ENCODE data around the gene F7.

The F7 gene

DNA sequence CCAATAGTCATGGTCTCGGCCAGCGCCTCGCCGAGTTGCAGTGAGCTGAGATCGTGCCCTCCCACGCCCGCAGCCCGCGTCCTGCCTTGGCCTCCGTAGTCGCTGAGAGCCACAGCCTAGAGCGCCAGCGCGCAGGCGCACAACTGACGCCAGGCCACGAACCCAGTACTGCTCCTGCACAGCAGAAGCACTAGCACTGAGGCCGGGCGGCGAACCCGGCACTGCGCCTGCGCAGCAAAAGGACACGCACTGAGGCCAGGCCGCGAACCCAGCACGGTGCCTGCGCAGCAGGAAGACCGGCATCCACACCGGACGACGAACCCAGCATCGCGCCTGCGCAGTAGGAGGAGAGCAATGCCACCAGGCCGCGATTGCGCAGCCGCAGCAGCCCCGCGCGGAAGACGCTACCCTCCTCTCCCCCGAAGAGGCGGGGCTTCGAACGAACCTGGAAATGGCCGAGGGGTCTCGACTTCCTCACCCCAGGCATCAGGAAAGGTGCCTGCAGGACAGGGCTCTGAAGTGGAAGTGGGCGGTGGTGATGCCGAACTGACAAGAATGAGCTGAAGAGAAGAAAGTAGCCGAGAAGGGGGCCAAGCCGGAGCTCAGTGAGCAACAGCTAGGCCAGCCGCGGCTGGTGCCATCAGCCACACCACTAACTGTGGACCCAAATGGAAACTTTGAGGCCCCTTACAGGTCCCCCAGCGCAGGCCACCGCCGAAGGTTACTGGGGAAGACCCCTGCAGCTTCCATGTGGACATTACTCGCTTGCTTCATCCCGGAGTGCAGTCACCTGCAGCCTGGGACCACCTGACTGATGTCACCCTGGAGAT lies 24.5 kb downstream of the F7 start:
- Histone ChIP-seq H3K9me3 (ENCODE audit: control insufficient read depth, insufficient read depth, low read depth, low read length) (no peaks in the 10 kb centered on the region), H3K4me3 (ENCODE audit: low read depth, low read length) (no peak overlapping the region), H3K4me1 (ENCODE audit: control insufficient read depth, insufficient read depth, low read length) (no peaks in the 10 kb centered on the region), H3K27ac (ENCODE audit: extremely low read depth, low read depth, low read length) (no peak overlapping the region), H3K36me3 (ENCODE audit: control insufficient read depth in 2 of 2, insufficient read depth in 1 of 2, low read length in 2 of 2) (no peaks in the 10 kb centered on the region)
- POLR2A ChIA-PET, result no interaction called here
- no peak for TF ChIP-seq ZNF621 (tag by site-specific recombination; IDR thresholded peaks at IDR 0.05)
- no peak for TF ChIP-seq FEZF1 (tag by site-specific recombination; IDR thresholded peaks at IDR 0.05)
- no peak for TF ChIP-seq ZNF704 (tag by site-specific recombination; IDR thresholded peaks at IDR 0.05)
- no peak for TF ChIP-seq ZNF114 (tag by site-specific recombination; IDR thresholded peaks at IDR 0.05)
- TF ChIP-seq, protein P1, sequence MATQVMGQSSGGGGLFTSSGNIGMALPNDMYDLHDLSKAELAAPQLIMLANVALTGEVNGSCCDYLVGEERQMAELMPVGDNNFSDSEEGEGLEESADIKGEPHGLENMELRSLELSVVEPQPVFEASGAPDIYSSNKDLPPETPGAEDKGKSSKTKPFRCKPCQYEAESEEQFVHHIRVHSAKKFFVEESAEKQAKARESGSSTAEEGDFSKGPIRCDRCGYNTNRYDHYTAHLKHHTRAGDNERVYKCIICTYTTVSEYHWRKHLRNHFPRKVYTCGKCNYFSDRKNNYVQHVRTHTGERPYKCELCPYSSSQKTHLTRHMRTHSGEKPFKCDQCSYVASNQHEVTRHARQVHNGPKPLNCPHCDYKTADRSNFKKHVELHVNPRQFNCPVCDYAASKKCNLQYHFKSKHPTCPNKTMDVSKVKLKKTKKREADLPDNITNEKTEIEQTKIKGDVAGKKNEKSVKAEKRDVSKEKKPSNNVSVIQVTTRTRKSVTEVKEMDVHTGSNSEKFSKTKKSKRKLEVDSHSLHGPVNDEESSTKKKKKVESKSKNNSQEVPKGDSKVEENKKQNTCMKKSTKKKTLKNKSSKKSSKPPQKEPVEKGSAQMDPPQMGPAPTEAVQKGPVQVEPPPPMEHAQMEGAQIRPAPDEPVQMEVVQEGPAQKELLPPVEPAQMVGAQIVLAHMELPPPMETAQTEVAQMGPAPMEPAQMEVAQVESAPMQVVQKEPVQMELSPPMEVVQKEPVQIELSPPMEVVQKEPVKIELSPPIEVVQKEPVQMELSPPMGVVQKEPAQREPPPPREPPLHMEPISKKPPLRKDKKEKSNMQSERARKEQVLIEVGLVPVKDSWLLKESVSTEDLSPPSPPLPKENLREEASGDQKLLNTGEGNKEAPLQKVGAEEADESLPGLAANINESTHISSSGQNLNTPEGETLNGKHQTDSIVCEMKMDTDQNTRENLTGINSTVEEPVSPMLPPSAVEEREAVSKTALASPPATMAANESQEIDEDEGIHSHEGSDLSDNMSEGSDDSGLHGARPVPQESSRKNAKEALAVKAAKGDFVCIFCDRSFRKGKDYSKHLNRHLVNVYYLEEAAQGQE (tag by site-specific recombination; IDR thresholded peaks at IDR 0.05), result no peak
- TF ChIP-seq ZNF501 (tag by site-specific recombination; IDR thresholded peaks at IDR 0.05), result no peak
- TF ChIP-seq ZNF660 (tag by site-specific recombination; IDR thresholded peaks at IDR 0.05), result no peak
- TF ChIP-seq ZNF571 (tag by site-specific recombination; IDR thresholded peaks at IDR 0.05), result no peak
- TF ChIP-seq ZBTB20 (tag by site-specific recombination; IDR thresholded peaks at IDR 0.05), result no peak
- TF ChIP-seq ZNF521 (tag by site-specific recombination; IDR thresholded peaks at IDR 0.05), result no peak
- TF ChIP-seq ZNF792 (tag by site-specific recombination; IDR thresholded peaks at IDR 0.05), result no peak
- TF ChIP-seq ZNF514 (tag by site-specific recombination; IDR thresholded peaks at IDR 0.05), result no peak
- TF ChIP-seq ZNF530 (tag by site-specific recombination; IDR thresholded peaks at IDR 0.05; ENCODE audit: low read depth), result no peak
- CTCF ChIA-PET, result no interaction called here

GRCh38 chr13:113135281-113135760 lies 29.7 kb downstream of the F7 start:
- POLR2A ChIA-PET, result no interaction called here
- no peaks in the 10 kb centered on the region for H3K9me3 ChIP-seq (ENCODE audit: control insufficient read depth, insufficient read depth, low read depth, low read length)
- no peak overlapping the region for H3K4me3 ChIP-seq (ENCODE audit: low read depth, low read length)
- CTCF ChIA-PET, result no interaction called here
- H3K4me1 ChIP-seq (ENCODE audit: control insufficient read depth, insufficient read depth, low read length), result no peaks in the 10 kb centered on the region
- H3K36me3 ChIP-seq (ENCODE audit: control insufficient read depth in 2 of 2, insufficient read depth in 1 of 2, low read length in 2 of 2), result no peaks in the 10 kb centered on the region
- H3K27ac ChIP-seq (ENCODE audit: extremely low read depth, low read depth, low read length), result no peak overlapping the region
- TF ChIP-seq GFI1B (tag by site-specific recombination; IDR thresholded peaks at IDR 0.05) (no peak), SP3 (tag by site-specific recombination; IDR thresholded peaks at IDR 0.05) (no peak), ZNF510 (tag by site-specific recombination; IDR thresholded peaks at IDR 0.05; ENCODE audit: insufficient replicate concordance) (no peak), ZIC2 (tag by site-specific recombination; IDR thresholded peaks at IDR 0.05) (no peak), ZNF580 (tag by site-specific recombination; IDR thresholded peaks at IDR 0.05) (no peak), GLI4 (tag by site-specific recombination; IDR thresholded peaks at IDR 0.05) (no peak)
- TF ChIP-seq, protein P2, sequence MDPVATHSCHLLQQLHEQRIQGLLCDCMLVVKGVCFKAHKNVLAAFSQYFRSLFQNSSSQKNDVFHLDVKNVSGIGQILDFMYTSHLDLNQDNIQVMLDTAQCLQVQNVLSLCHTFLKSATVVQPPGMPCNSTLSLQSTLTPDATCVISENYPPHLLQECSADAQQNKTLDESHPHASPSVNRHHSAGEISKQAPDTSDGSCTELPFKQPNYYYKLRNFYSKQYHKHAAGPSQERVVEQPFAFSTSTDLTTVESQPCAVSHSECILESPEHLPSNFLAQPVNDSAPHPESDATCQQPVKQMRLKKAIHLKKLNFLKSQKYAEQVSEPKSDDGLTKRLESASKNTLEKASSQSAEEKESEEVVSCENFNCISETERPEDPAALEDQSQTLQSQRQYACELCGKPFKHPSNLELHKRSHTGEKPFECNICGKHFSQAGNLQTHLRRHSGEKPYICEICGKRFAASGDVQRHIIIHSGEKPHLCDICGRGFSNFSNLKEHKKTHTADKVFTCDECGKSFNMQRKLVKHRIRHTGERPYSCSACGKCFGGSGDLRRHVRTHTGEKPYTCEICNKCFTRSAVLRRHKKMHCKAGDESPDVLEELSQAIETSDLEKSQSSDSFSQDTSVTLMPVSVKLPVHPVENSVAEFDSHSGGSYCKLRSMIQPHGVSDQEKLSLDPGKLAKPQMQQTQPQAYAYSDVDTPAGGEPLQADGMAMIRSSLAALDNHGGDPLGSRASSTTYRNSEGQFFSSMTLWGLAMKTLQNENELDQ (tag by site-specific recombination; IDR thresholded peaks at IDR 0.05; ENCODE audit: low read depth), result no peak

Measured in HEK293 (cell line).